ENCODE measurements around the gene ITIH1.
"Not testable (repeated sequence)": the region's sequence is repeated elsewhere in the genome, so short reads cannot be mapped to it uniquely, and the experiment has no call there.

ITIH1 gene

GRCh38 chr3:52775877-52776276 lies 1.5 kb upstream of the ITIH1 start:
- no peak overlapping the region for H3K14ac ChIP-seq (ENCODE audit: low read length)
- no peak overlapping the region for H2BK120ac ChIP-seq (ENCODE audit: insufficient read depth, low read length, poor library complexity)
- no peak overlapping the region for H2AFZ ChIP-seq (ENCODE audit: insufficient read depth, low read length, poor library complexity)
- H3K27me3 ChIP-seq (ENCODE audit: insufficient read depth, low read length): no peaks in the 10 kb centered on the region
- H3K4me1 ChIP-seq (ENCODE audit: control insufficient read depth in 1 of 2, insufficient read depth in 2 of 2, low read length in 2 of 2): peaks cover 0 to 2% of the 10 kb centered on the region in 2 experiments
- peaks cover 2% of the 10 kb centered on the region for H3K79me1 ChIP-seq (ENCODE audit: low read length)
- H3K9ac ChIP-seq (ENCODE audit: low read length): no peak overlapping the region
- no peak overlapping the region for H3K18ac ChIP-seq (ENCODE audit: low read length)
- H3K4me2 ChIP-seq (ENCODE audit: low read length): no peak overlapping the region
- H2AK5ac ChIP-seq (ENCODE audit: low read length): no peak overlapping the region
- H3K9me3 ChIP-seq (ENCODE audit: insufficient read depth, low read depth, low read length): no peaks in the 10 kb centered on the region
- H3K27ac ChIP-seq (ENCODE audit: low read depth, low read length): no peak overlapping the region
- no peak overlapping the region for H4K8ac ChIP-seq (ENCODE audit: low read depth, low read length)
- no peak overlapping the region for H4K91ac ChIP-seq (ENCODE audit: low read depth, low read length)
- H3K79me2 ChIP-seq (ENCODE audit: control insufficient read depth, insufficient read depth, low read length, poor library complexity): peaks cover 2% of the 10 kb centered on the region
- no peak overlapping the region for H2BK5ac ChIP-seq (ENCODE audit: low read depth, low read length, poor library complexity)
- no CpG with 5 or more reads among the region's 8 CpGs for WGBS (ENCODE audit: extremely low coverage, insufficient coverage, insufficient read length)
- no peak overlapping the region for H4K12ac ChIP-seq (ENCODE audit: low read depth, low read length)
- no peak for DNase-seq
- H3K36me3 ChIP-seq (ENCODE audit: control insufficient read depth in 1 of 2, insufficient read depth in 2 of 2, low read length in 2 of 2): no peaks in the 10 kb centered on the region
- no peak overlapping the region for H3K4ac ChIP-seq (ENCODE audit: low read depth, low read length)
- no peak overlapping the region for H2BK12ac ChIP-seq (ENCODE audit: low read length)
- no peak overlapping the region for H3K4me3 ChIP-seq (ENCODE audit: low read depth, low read length)
- H3K23ac ChIP-seq (ENCODE audit: low read length): no peak overlapping the region

- H3K4me2 ChIP-seq (ENCODE audit: low read length); H3K14ac ChIP-seq (ENCODE audit: low read length); H3K27ac ChIP-seq (ENCODE audit: low read depth, low read length); H3K79me2 ChIP-seq (ENCODE audit: control insufficient read depth, insufficient read depth, low read length, poor library complexity); H2BK120ac ChIP-seq (ENCODE audit: insufficient read depth, low read length, poor library complexity); H3K27me3 ChIP-seq (ENCODE audit: insufficient read depth, low read length); H2AFZ ChIP-seq (ENCODE audit: insufficient read depth, low read length, poor library complexity); H3K9ac ChIP-seq (ENCODE audit: low read length); H4K12ac ChIP-seq (ENCODE audit: low read depth, low read length); H4K91ac ChIP-seq (ENCODE audit: low read depth, low read length); H3K4me3 ChIP-seq (ENCODE audit: low read depth, low read length); DNase-seq; H4K8ac ChIP-seq (ENCODE audit: low read depth, low read length); H3K36me3 ChIP-seq (ENCODE audit: control insufficient read depth in 1 of 2, insufficient read depth in 2 of 2, low read length in 2 of 2); H3K4ac ChIP-seq (ENCODE audit: low read depth, low read length); H2BK5ac ChIP-seq (ENCODE audit: low read depth, low read length, poor library complexity); H3K79me1 ChIP-seq (ENCODE audit: low read length); H3K18ac ChIP-seq (ENCODE audit: low read length); H2AK5ac ChIP-seq (ENCODE audit: low read length); H2BK12ac ChIP-seq (ENCODE audit: low read length); H3K9me3 ChIP-seq (ENCODE audit: insufficient read depth, low read depth, low read length); H3K4me1 ChIP-seq (ENCODE audit: control insufficient read depth in 1 of 2, insufficient read depth in 2 of 2, low read length in 2 of 2); H3K23ac ChIP-seq (ENCODE audit: low read length): not testable (repeated sequence)
- no CpG with 5 or more reads among the region's 6 CpGs for WGBS (ENCODE audit: extremely low coverage, insufficient coverage, insufficient read length)
These were observed 913 bp upstream of the ITIH1 start for GRCh38 chr3:52776486-52776885.

GRCh38 chr3:52777959-52778805 lies 783 bp downstream of the ITIH1 start:
- Histone ChIP-seq H3K4me3 (ENCODE audit: low read depth, low read length) (no peak overlapping the region), H3K9me3 (ENCODE audit: insufficient read depth, low read depth, low read length) (no peaks in the 10 kb centered on the region), H2BK5ac (ENCODE audit: low read depth, low read length, poor library complexity) (no peak overlapping the region), H3K4me2 (ENCODE audit: low read length) (no peak overlapping the region), H4K12ac (ENCODE audit: low read depth, low read length) (no peak overlapping the region), H3K79me1 (ENCODE audit: low read length) (no peaks in the 10 kb centered on the region), H2BK120ac (ENCODE audit: insufficient read depth, low read length, poor library complexity) (no peak overlapping the region), H3K27ac (ENCODE audit: low read depth, low read length) (no peak overlapping the region), H4K8ac (ENCODE audit: low read depth, low read length) (no peak overlapping the region), H3K14ac (ENCODE audit: low read length) (no peak overlapping the region), H2AFZ (ENCODE audit: insufficient read depth, low read length, poor library complexity) (no peak overlapping the region), H3K36me3 (ENCODE audit: control insufficient read depth in 1 of 2, insufficient read depth in 2 of 2, low read length in 2 of 2) (no peaks in the 10 kb centered on the region), H2BK12ac (ENCODE audit: low read length) (no peak overlapping the region), H3K9ac (ENCODE audit: low read length) (no peak overlapping the region), H3K27me3 (ENCODE audit: insufficient read depth, low read length) (no peaks in the 10 kb centered on the region), H3K18ac (ENCODE audit: low read length) (no peak overlapping the region), H3K4ac (ENCODE audit: low read depth, low read length) (no peak overlapping the region), H3K4me1 (ENCODE audit: control insufficient read depth in 1 of 2, insufficient read depth in 2 of 2, low read length in 2 of 2) (no peaks in the 10 kb centered on the region), H3K23ac (ENCODE audit: low read length) (no peak overlapping the region), H4K91ac (ENCODE audit: low read depth, low read length) (no peak overlapping the region), H3K79me2 (ENCODE audit: control insufficient read depth, insufficient read depth, low read length, poor library complexity) (no peaks in the 10 kb centered on the region), H2AK5ac (ENCODE audit: low read length) (no peak overlapping the region)
- DNase-seq: no peak
- no CpG with 5 or more reads among the region's 17 CpGs for WGBS (ENCODE audit: extremely low coverage, insufficient coverage, insufficient read length)

- DNase-seq: peak; percentile 25 to 28
- Histone ChIP-seq H3K36me3 (ENCODE audit: control insufficient read depth in 1 of 2, insufficient read depth in 2 of 2, low read length in 2 of 2) (no peaks in the 10 kb centered on the region), H3K23ac (ENCODE audit: low read length) (no peak overlapping the region), H2AFZ (ENCODE audit: insufficient read depth, low read length, poor library complexity) (no peak overlapping the region), H3K14ac (ENCODE audit: low read length) (no peak overlapping the region), H3K4me1 (ENCODE audit: control insufficient read depth in 1 of 2, insufficient read depth in 2 of 2, low read length in 2 of 2) (no peaks in the 10 kb centered on the region), H2BK120ac (ENCODE audit: insufficient read depth, low read length, poor library complexity) (no peak overlapping the region), H3K9me3 (ENCODE audit: insufficient read depth, low read depth, low read length) (no peaks in the 10 kb centered on the region), H3K79me1 (ENCODE audit: low read length) (no peaks in the 10 kb centered on the region), H2BK5ac (ENCODE audit: low read depth, low read length, poor library complexity) (no peak overlapping the region), H2AK5ac (ENCODE audit: low read length) (no peak overlapping the region), H2BK12ac (ENCODE audit: low read length) (no peak overlapping the region), H3K4me3 (ENCODE audit: low read depth, low read length) (no peak overlapping the region), H4K8ac (ENCODE audit: low read depth, low read length) (no peak overlapping the region), H4K91ac (ENCODE audit: low read depth, low read length) (no peak overlapping the region), H3K9ac (ENCODE audit: low read length) (no peak overlapping the region), H3K4me2 (ENCODE audit: low read length) (no peak overlapping the region), H3K79me2 (ENCODE audit: control insufficient read depth, insufficient read depth, low read length, poor library complexity) (no peaks in the 10 kb centered on the region), H3K27ac (ENCODE audit: low read depth, low read length) (no peak overlapping the region), H3K27me3 (ENCODE audit: insufficient read depth, low read length) (no peaks in the 10 kb centered on the region), H4K12ac (ENCODE audit: low read depth, low read length) (no peak overlapping the region), H3K18ac (ENCODE audit: low read length) (no peak overlapping the region), H3K4ac (ENCODE audit: low read depth, low read length) (no peak overlapping the region)
- WGBS (ENCODE audit: extremely low coverage, insufficient coverage, insufficient read length): no CpG with 5 or more reads among the region's 11 CpGs
These were observed 1.8 kb downstream of the ITIH1 start for GRCh38 chr3:52779011-52779836.
